Brain microvascular endothelial cell (primary cell): Measurements from ENCODE around the gene PPP1R14C.
A peak's percentile ranks its signal among the peaks of the same experiment; 100 is the strongest.

Experiments used
- DNase-seq: peaks from one replicate; pipeline ENCODE4 v3.0.0-alpha.2; 2020
- H3K27ac ChIP-seq: fragments of 250-450 bp; sonication (Bioruptor Pico); 2 replicates; pipeline ENCODE4 v1.5.1; 2020; ENCODE audit warnings: mild to moderate bottlenecking, moderate library complexity
- H3K27me3 ChIP-seq: fragments of 250-450 bp; sonication (Bioruptor Pico); replicated peaks from 2 replicates; pipeline ENCODE4 v1.5.1; 2020; ENCODE audit warnings: mild to moderate bottlenecking
- H3K36me3 ChIP-seq: fragments of 250-450 bp; sonication (Bioruptor Pico); replicated peaks from 2 replicates; pipeline ENCODE4 v1.5.1; 2020; ENCODE audit warnings: mild to moderate bottlenecking
- H3K4me3 ChIP-seq: 2 replicates; pipeline ENCODE4 v1.5.1; 2011; ENCODE audit warnings: low read depth, mild to moderate bottlenecking, control low read depth, low read length, moderate library complexity
- in situ Hi-C: cut with HindIII; loops from 2 replicates; pipeline ENCODE4 v1.10.0; 2017; ENCODE audit warnings: low sequenced_read_pairs, low pct_ligation_motif_present
- TF ChIP-seq, protein P1 (sequence below): IDR thresholded peaks from 2 replicates; pipeline ENCODE4 v1.5.1; 2011; ENCODE audit warnings: low read depth, mild to moderate bottlenecking, moderate library complexity, low read length, control low read depth, inconsistent platforms; ENCODE audit errors: missing control alignments

PPP1R14C gene

GRCh38 chr6:150140236-150140969 lies 2.4 kb upstream of the PPP1R14C start:
- H3K27me3 ChIP-seq = peaks cover 55% of the 10 kb centered on the region
- in situ Hi-C loops = no loop called here
- H3K36me3 ChIP-seq = no peaks in the 10 kb centered on the region
- H3K27ac ChIP-seq = no peak overlapping the region
- no peak overlapping the region for H3K4me3 ChIP-seq
- TF ChIP-seq, protein P1, sequence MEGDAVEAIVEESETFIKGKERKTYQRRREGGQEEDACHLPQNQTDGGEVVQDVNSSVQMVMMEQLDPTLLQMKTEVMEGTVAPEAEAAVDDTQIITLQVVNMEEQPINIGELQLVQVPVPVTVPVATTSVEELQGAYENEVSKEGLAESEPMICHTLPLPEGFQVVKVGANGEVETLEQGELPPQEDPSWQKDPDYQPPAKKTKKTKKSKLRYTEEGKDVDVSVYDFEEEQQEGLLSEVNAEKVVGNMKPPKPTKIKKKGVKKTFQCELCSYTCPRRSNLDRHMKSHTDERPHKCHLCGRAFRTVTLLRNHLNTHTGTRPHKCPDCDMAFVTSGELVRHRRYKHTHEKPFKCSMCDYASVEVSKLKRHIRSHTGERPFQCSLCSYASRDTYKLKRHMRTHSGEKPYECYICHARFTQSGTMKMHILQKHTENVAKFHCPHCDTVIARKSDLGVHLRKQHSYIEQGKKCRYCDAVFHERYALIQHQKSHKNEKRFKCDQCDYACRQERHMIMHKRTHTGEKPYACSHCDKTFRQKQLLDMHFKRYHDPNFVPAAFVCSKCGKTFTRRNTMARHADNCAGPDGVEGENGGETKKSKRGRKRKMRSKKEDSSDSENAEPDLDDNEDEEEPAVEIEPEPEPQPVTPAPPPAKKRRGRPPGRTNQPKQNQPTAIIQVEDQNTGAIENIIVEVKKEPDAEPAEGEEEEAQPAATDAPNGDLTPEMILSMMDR = no peak
- DNase-seq = no peak

GRCh38 chr6:150142097-150142669 lies 661 bp upstream of the PPP1R14C start:
- Histone ChIP-seq H3K36me3 (no peaks in the 10 kb centered on the region), H3K27ac (no peak overlapping the region), H3K27me3 (peaks cover 61% of the 10 kb centered on the region), H3K4me3 (peak overlapping the region; percentile 42)
- DNase-seq = no peak
- TF ChIP-seq, protein P1 = no peak
- in situ Hi-C loops = no loop called here

GRCh38 chr6:150143516-150144293 lies 861 bp downstream of the PPP1R14C start:
- in situ Hi-C loops = no loop called here

DNA sequence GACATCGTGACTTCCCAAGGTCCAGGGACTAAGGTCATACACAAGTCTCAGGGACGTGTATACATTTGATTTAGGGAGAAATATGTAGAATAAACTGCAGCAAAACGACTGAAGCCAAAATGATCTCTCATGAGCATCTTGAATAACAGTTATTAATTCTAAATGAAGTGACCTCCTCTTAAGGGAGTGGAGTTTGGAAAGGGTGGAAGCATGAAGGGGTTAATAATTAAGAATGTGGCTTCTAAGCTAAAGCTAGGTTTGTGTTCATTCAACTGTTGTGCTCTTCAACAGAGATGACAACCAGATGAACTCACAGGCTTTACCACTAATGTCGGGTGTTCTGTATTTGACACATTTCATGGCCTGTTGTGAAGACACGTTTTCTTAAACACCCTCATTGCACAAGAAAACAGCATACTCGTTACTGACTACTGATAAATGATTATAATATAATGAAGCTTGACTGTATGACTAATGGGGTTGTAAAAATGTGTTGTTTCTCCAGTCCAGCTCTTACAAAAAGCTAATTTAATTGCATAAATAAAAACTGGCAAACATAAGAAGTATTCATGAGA lies 1.5 kb downstream of the PPP1R14C start:
- DNase-seq = no peak
- no peaks in the 10 kb centered on the region for H3K36me3 ChIP-seq
- TF ChIP-seq, protein P1 = no peak
- in situ Hi-C loops = no loop called here
- no peak overlapping the region for H3K27ac ChIP-seq
- no peak overlapping the region for H3K4me3 ChIP-seq
- H3K27me3 ChIP-seq = peaks cover 68% of the 10 kb centered on the region

More at GRCh38 chr6:150143516-150144293, 861 bp downstream of the PPP1R14C start:
- Histone ChIP-seq H3K27ac (no peak overlapping the region), H3K36me3 (no peaks in the 10 kb centered on the region), H3K4me3 (peak overlapping the region; percentile 9), H3K27me3 (peaks cover 67% of the 10 kb centered on the region)
- TF ChIP-seq, protein P1 = no peak
- DNase-seq = no peak

DNA sequence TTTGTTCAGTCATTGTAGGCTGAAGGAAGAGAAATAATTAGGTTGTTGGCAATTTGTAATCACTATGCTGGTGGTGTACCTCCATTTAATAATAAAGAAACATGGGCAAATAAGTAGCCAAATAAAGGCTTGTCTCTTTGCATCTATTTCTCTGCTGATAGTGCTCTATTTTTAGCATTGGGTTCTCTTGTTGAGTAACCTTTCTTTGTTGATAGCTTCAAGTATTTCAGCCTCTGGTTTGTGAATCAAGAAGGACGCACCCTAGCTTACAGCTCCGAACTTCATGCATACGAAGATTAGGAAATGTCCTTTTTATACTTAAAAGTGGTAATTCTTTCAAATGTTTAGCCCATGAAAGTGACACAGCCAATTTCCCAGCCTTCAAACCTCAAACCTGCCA lies 2.6 kb downstream of the PPP1R14C start:
- H3K27me3 ChIP-seq = peaks cover 71% of the 10 kb centered on the region

More for the DNA sequence above, 2.6 kb downstream of the PPP1R14C start:
- Histone ChIP-seq H3K27ac (no peak overlapping the region), H3K4me3 (no peak overlapping the region), H3K36me3 (no peaks in the 10 kb centered on the region)
- in situ Hi-C loops = no loop called here
- TF ChIP-seq, protein P1 = no peak
- DNase-seq = no peak
